GM12872 (cell line): ENCODE results near the gene RCOR1.

Source experiments
- CTCF ChIP-seq: IDR thresholded peaks from 3 replicates; pipeline ENCODE4 v1.5.1; 2011; ENCODE audit warnings: low read depth, mild to moderate bottlenecking, low read length, moderate library complexity; ENCODE audit not compliant: insufficient read depth

RCOR1 gene

DNA sequence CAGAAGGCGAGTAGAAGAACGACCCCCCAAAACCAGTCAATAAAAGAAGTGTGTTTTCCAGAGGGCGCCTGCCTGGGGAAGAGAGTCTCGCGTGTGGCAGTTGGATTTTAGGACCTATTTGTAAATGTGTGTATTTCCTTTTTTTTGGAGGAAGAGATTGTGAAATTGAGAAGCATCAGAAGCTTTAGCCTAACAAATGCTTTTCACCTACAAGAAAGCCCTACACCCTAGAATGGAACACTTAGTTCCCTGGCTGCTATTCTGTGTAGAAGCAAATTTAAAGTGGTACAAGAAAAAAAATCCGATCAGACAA lies 1.3 kb downstream of the RCOR1 start:
- no peak for TF ChIP-seq CTCF

- TF ChIP-seq CTCF = peak; percentile 87
Measured at GRCh38 chr14:102594514-102595175, 2.2 kb downstream of the RCOR1 start.

DNA sequence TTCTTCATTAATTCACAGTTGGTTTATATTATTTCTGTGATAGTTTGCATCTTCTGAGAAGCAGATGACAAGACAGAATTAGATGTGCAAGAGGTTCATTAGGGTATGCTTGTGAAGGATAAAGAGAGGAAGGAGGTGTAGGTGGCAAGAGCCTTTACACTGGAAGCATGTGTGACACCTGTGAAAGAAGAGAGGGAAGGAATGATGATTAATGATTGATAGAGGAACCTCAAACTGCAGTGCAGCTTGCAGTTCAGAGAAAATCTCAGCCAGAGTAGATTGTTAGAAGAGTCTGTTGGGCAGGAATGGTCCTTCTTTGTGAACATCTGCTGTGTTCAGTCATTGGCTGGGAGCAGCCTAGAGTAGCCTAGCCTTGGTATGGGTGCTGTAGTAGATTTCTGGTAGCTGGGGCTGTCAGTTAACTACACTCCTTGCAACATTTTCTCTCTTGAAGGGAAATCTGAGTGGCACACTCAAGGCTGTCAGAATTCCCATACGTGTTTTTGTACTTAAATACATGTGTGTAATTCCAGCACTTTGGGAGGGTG lies 9.0 kb downstream of the RCOR1 start:
- no peak for TF ChIP-seq CTCF

DNA sequence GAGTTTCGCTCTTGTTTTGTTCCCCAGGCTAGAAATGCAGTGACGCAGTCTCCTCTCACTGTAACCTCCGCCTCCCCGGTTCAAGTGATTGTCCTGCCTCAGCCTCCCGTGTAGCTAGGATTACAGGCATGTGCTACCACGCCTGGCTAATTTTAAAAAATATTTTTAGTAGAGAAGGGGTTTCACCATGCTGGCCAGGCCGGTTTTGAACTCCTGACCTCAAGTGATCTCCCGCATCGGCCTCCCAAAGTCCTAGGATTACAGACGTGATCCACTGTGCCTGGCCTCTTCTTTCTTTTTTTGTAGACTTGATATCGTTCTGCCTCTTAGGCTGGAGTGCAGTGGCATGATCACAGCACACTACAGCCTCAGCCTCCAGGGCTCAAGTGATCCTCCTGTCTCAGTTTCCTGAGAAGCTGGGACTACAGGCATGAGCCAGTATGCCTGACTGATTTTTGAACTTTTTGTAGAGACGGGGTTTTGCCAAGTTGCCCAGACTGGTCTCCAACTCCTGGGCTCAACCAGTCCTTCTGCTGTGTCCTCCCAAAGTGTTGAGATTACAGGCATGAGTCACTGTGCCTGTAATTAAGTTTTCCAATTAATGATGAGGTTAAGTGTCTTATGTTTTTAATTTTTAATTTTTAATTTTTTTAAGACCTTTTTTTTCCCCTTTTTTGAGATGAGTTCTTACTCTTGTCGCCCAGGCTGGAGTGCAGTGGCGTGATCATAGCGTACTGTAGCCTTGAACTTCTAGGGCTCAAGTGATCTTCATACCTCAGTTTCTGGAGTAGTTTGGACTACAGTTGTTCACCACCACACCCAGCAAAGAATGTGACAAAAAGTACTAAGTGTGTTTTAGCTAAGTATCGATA lies 10.2 kb downstream of the RCOR1 start:
- no peak for TF ChIP-seq CTCF

DNA sequence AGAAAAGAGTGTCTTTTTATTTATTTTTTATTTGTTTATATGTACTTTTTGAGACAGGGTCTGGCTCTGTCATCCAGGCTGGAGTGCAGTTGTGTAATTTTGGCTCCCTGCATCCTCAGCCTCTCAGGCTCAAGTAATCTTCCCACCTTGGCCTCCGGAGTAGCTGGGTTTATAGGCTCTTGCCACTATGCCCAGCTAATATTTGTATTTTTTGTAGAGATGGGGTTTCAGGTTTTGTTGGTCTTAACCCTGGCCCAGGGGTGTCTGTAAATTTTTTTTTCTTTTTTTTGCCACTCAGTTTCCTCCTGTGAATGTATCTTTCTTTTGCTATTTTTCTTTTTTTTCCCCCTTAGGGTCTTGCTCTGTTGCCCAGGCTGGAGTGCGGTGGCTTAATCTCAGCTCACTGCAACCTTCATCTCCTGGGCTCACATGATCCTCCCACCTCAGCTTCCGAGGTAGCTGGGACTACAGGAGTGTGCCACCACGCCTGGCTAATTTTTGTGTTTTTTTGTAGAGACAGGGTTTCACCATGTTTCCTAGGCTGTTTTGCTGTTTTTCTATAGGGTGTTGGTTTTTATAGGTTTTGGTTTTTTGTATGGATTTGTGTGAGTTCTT lies 11.0 kb downstream of the RCOR1 start:
- no peak for TF ChIP-seq CTCF

- no peak for TF ChIP-seq CTCF
Measured at GRCh38 chr14:102604183-102604582, 11.7 kb downstream of the RCOR1 start.

DNA sequence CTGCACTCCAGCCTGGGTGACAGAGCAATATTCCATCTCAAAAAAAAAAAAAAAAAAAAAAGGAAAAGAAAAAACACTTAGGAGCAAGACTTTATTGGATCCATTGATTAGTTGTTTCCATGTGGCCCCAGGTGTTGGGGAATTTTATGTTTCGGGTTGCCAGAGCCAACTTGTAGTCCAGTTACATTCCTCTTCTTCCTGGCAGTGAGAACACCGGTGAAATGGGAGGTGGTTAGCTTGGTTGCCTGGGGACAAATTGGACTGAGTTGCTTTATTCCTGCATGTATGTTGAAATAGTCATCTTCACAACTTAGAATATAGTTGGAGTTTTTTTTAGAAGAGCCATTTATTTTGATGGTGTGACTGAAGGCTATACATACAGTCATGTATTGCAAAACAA lies 12.6 kb downstream of the RCOR1 start:
- TF ChIP-seq CTCF = no peak
